HFFc6 (cell line): ENCODE measurements around the gene OR5B12. TPM values are rescaled to one million over a fixed set of nuclear protein-coding genes. Genes with fewer than 3 reads are reported as not detected.
A peak's percentile ranks its signal among the peaks of the same experiment; 100 is the strongest.

Experiments used
- DNase-seq: peaks from one replicate; pipeline ENCODE4 v3.0.0-alpha.2; 2018
- H3K27ac Mint-ChIP-seq: 2 replicates; pipeline ENCODE4 v1.8.0; 2020; ENCODE audit warnings: mild to moderate bottlenecking, mixed read lengths
- H3K27me3 Mint-ChIP-seq: 2 replicates; pipeline ENCODE4 v1.8.0; 2021; ENCODE audit warnings: mild to moderate bottlenecking, moderate library complexity, mixed read lengths; ENCODE audit not compliant: insufficient read depth
- H3K36me3 Mint-ChIP-seq: 2 replicates; pipeline ENCODE4 v1.8.0; 2021; ENCODE audit warnings: low read depth, mixed read lengths
- H3K4me1 Mint-ChIP-seq: 2 replicates; pipeline ENCODE4 v1.8.0; 2020; ENCODE audit warnings: low read depth, mixed read lengths
- H3K4me3 Mint-ChIP-seq: 2 replicates; pipeline ENCODE4 v1.8.0; 2020; ENCODE audit warnings: mild to moderate bottlenecking, moderate library complexity, mixed read lengths
- H3K9me3 Mint-ChIP-seq: 2 replicates; pipeline ENCODE4 v1.8.0; 2020; ENCODE audit warnings: mild to moderate bottlenecking, mixed read lengths
- total RNA-seq, 6 experiments: library from RNA; stranded (reverse); fragmentation: NEBNext Ultra II Directional; extraction: Animal tissue kit (Norgen Biotek cat#: 25700); gene quantifications; 2 replicates in 1 of 6; 3 replicates in 5 of 6; pipeline ENCODE4 v1.2.3, GENCODE V29; 2021
- TF ChIP-seq, protein P1 (sequence below): fragments of 200-600 bp; sonication (generic); IDR thresholded peaks from 2 replicates; pipeline ENCODE4 v1.5.0; 2021; ENCODE audit warnings: antibody characterized with exemption, mild to moderate bottlenecking

Gene OR5B12
- total RNA-seq, 6 experiments from 2014 or later, result not detected

DNA sequence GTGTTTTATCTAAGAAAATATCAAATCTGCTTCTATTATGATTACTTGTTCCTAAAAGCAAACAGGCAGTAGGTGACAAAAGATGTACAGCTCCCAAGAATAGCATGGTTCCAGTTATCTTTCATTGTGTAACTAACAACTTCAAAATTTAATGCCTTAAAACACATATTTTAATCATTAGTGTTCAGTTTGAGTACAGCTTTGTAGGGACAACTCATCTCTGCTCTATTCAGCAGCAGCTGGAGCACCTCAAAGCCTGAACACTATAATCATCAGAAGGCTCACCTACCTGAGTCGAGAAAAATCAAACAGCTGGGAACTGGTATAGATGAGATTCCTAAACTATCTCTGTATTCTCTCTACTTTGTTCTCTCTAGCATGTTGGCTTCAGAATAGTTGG is 24.3 kb upstream of the OR5B12 start:
- DNase-seq, result no peak
- Mint-ChIP-seq H3K36me3 (peaks cover 6% of the 10 kb centered on the region; the same call in 1 of the 2 replicates), H3K4me3 (no peak overlapping the region), H3K9me3 (peaks cover 10% of the 10 kb centered on the region), H3K27ac (no peak overlapping the region), H3K27me3 (peaks cover 2% of the 10 kb centered on the region; the same call in 1 of the 2 replicates), H3K4me1 (peaks cover 14% of the 10 kb centered on the region)
- TF ChIP-seq, protein P1, sequence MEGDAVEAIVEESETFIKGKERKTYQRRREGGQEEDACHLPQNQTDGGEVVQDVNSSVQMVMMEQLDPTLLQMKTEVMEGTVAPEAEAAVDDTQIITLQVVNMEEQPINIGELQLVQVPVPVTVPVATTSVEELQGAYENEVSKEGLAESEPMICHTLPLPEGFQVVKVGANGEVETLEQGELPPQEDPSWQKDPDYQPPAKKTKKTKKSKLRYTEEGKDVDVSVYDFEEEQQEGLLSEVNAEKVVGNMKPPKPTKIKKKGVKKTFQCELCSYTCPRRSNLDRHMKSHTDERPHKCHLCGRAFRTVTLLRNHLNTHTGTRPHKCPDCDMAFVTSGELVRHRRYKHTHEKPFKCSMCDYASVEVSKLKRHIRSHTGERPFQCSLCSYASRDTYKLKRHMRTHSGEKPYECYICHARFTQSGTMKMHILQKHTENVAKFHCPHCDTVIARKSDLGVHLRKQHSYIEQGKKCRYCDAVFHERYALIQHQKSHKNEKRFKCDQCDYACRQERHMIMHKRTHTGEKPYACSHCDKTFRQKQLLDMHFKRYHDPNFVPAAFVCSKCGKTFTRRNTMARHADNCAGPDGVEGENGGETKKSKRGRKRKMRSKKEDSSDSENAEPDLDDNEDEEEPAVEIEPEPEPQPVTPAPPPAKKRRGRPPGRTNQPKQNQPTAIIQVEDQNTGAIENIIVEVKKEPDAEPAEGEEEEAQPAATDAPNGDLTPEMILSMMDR, result no peak

GRCh38 chr11:58465690-58466089 is 23.7 kb upstream of the OR5B12 start:
- Mint-ChIP-seq H3K9me3 (peaks cover 5% of the 10 kb centered on the region), H3K4me1 (peaks cover 14% of the 10 kb centered on the region), H3K27ac (no peak overlapping the region), H3K4me3 (no peak overlapping the region), H3K27me3 (peaks cover 2% of the 10 kb centered on the region; the same call in 1 of the 2 replicates), H3K36me3 (peaks cover 5% of the 10 kb centered on the region; the same call in 1 of the 2 replicates)
- no peak for DNase-seq
- TF ChIP-seq, protein P1, result no peak

DNA sequence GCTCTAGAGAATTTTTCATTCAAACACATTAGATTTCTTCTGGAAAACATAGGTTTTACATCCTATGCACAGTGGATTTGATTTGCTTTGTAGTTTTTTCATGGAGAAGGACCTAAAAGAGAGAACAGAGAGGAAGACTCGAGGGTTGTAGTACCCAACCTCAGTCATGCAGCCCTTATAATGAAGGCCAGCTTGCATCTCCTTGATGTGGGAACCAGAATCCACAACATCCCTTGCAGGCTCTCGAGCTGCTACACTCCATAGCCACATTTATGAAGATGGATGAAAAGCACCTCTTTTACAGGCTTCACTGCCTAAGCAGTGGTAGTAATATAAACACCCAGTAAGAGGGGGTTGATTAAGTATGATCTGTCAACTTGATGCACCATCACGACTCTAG is 9.5 kb upstream of the OR5B12 start:
- DNase-seq, result no peak
- H3K27me3 Mint-ChIP-seq, result no peaks in the 10 kb centered on the region
- peaks cover 8% of the 10 kb centered on the region for H3K4me1 Mint-ChIP-seq
- no peaks in the 10 kb centered on the region; the same call in 1 of the 2 replicates for H3K9me3 Mint-ChIP-seq
- TF ChIP-seq, protein P1, result no peak
- peaks cover 20% of the 10 kb centered on the region for H3K36me3 Mint-ChIP-seq
- H3K4me3 Mint-ChIP-seq, result no peak overlapping the region
- no peak overlapping the region for H3K27ac Mint-ChIP-seq

DNA sequence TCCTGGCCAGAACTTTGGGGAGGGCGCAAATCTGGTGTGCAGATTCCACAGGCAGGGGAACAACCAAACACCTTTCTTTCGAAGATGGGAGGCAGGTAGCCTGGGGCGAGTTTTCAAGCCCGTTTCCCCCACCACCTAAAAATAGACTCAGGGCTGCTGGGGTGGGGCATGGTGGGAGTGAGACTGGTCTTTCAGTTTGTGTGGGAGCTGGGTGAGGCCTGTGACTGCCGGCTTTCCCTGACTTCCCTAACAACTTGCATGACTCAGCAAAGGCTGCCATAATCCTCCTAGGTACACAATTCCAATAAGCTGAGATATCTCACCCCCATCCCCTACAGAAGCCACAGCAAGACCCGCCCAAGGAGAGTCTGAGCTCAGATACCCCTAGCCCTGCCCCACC is 4.3 kb upstream of the OR5B12 start:
- Mint-ChIP-seq H3K27ac (peak overlapping the region; percentile 57; the same call in 1 of the 2 replicates), H3K4me3 (no peak overlapping the region), H3K27me3 (peaks cover 4% of the 10 kb centered on the region; the same call in 1 of the 2 replicates), H3K36me3 (peaks cover 29% of the 10 kb centered on the region), H3K9me3 (peaks cover 18% of the 10 kb centered on the region), H3K4me1 (peaks cover 12% of the 10 kb centered on the region)
- DNase-seq, result no peak
- TF ChIP-seq, protein P1, result no peak

- H3K4me1 Mint-ChIP-seq, result peaks cover 10% of the 10 kb centered on the region; the same call in 1 of the 2 replicates
- H3K4me3 Mint-ChIP-seq, result no peak overlapping the region
- peaks cover 25% of the 10 kb centered on the region for H3K36me3 Mint-ChIP-seq
- DNase-seq, result no peak
- H3K9me3 Mint-ChIP-seq, result peaks cover 18% of the 10 kb centered on the region
- no peak overlapping the region for H3K27ac Mint-ChIP-seq
- H3K27me3 Mint-ChIP-seq, result peaks cover 4% of the 10 kb centered on the region; the same call in 1 of the 2 replicates
- TF ChIP-seq, protein P1, result no peak
These were observed 2.3 kb upstream of the OR5B12 start for GRCh38 chr11:58444300-58444699.
